ENCODE measurements around the gene CEACAM18. TPM values are rescaled to one million over a fixed set of nuclear protein-coding genes. Genes with fewer than 3 reads are reported as not detected.
"Not testable (repeated sequence)": the region's sequence is repeated elsewhere in the genome, so short reads cannot be mapped to it uniquely, and the experiment has no call there.

The CEACAM18 gene
- total RNA-seq, 3 donors from 2014 or later, result not detected

DNA sequence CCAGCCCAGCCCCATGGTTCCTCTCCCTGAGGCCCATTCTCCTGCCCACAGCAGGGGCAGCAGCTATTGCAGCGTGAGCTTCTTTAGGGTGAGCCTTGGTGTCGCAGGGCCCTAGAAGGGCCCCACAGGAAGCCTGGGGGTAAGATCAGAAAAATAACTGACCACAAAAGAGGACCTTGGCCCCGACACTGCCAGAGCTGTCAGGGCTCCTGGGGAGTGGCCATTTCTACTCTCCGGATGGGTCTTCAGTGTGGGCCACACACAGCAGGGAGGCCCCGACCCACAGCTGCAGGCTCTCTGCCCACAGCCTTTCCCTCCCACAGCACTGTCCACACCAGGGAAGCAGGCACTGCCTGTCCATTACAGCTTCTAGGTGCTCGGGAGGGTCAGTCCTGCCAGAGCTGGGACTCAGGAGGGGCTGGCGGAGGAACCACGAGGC lies 16.6 kb upstream of the CEACAM18 start:
- H3K4me1 ChIP-seq, result no peaks in the 10 kb centered on the region
- TF ChIP-seq POLR2A (IDR thresholded peaks at IDR 0.05), result no peak
- no peak for TF ChIP-seq CTCF (IDR thresholded peaks at IDR 0.05)
- TF ChIP-seq POLR2AphosphoS5 (IDR thresholded peaks at IDR 0.05), result no peak
- H3K27ac ChIP-seq, result no peak overlapping the region
- H3K4me3 ChIP-seq, result no peak overlapping the region
- no peaks in the 10 kb centered on the region for H3K36me3 ChIP-seq
- peaks cover 0 to 58% of the 10 kb centered on the region in 2 donors for H3K27me3 ChIP-seq
- DNase-seq (ENCODE audit: low spot score in 2 of 2), result no peak
- no peaks in the 10 kb centered on the region for H3K9me3 ChIP-seq
- intact Hi-C loops (cut with DNase I; ENCODE audit: low total_unique reads), result loop anchor here (2.0 kb wide), 1 partner anchor 63 kb away; no protein-coding TSS in a partner anchor

GRCh38 chr19:51462276-51462675 lies 16.1 kb upstream of the CEACAM18 start:
- TF ChIP-seq POLR2AphosphoS5 (IDR thresholded peaks at IDR 0.05), result no peak
- no peak for TF ChIP-seq CTCF (IDR thresholded peaks at IDR 0.05)
- H3K4me3 ChIP-seq, result no peak overlapping the region
- no peak for DNase-seq (ENCODE audit: low spot score in 2 of 2)

GRCh38 chr19:51462681-51463080 lies 15.7 kb upstream of the CEACAM18 start:
- Histone ChIP-seq H3K36me3 (no peaks in the 10 kb centered on the region), H3K27ac (no peak overlapping the region), H3K4me3 (no peak overlapping the region), H3K4me1 (no peaks in the 10 kb centered on the region), H3K27me3 (peaks cover 0 to 53% of the 10 kb centered on the region in 2 donors), H3K9me3 (no peaks in the 10 kb centered on the region)
- TF ChIP-seq CTCF (IDR thresholded peaks at IDR 0.05) (no peak), POLR2AphosphoS5 (IDR thresholded peaks at IDR 0.05) (no peak), POLR2A (IDR thresholded peaks at IDR 0.05) (no peak)
- intact Hi-C loops (cut with DNase I; ENCODE audit: low total_unique reads), result loop anchor here (2.0 kb wide), 1 partner anchor 64 kb away; no protein-coding TSS in a partner anchor
- no peak for DNase-seq (ENCODE audit: low spot score in 2 of 2)

More at GRCh38 chr19:51462276-51462675, 16.1 kb upstream of the CEACAM18 start:
- no peaks in the 10 kb centered on the region for H3K36me3 ChIP-seq
- H3K27ac ChIP-seq, result no peak overlapping the region
- intact Hi-C loops (cut with DNase I; ENCODE audit: low total_unique reads), result loop anchor here (2.0 kb wide), 1 partner anchor 63 kb away; no protein-coding TSS in a partner anchor
- no peaks in the 10 kb centered on the region for H3K4me1 ChIP-seq
- H3K9me3 ChIP-seq, result no peaks in the 10 kb centered on the region
- peaks cover 0 to 55% of the 10 kb centered on the region in 2 donors for H3K27me3 ChIP-seq

DNA sequence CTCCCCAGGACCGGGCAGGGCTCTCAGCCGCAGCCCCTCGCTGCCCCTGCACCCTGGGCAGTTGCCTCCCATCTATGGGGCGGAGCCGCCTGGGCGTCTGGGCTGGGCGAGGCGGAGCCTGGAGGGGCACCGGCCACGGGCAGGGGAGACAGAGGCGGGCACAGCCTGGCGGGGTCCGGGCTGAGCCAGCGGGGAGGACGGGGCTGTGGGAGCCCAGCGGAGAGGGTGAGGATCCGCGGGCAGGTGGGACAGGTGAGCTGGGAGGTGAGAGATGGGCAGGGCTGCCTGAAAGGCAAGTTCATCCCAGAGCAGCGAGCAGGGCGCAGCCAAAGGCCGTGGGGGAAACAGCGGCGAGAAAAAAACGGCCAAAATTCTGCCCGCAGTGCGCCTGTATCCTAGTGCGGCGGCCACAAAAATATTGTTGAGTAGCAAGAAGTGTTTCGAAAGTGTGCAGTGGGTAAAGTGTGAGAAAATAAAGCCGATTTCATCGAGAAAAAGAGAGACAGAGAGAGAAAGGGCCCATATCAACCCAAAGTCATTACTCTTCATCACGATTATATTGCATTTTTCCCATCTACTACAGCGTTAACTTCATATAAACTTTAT lies 14.3 kb upstream of the CEACAM18 start:
- H3K27ac ChIP-seq; H3K36me3 ChIP-seq; H3K4me3 ChIP-seq; H3K9me3 ChIP-seq; H3K4me1 ChIP-seq; DNase-seq (ENCODE audit: low spot score in 2 of 2): not testable (repeated sequence)
- intact Hi-C loops (cut with DNase I; ENCODE audit: low total_unique reads), result loop anchor here (2.0 kb wide), 1 partner anchor 65 kb away; no protein-coding TSS in a partner anchor
- peaks cover 0 to 54% of the 10 kb centered on the region in 2 donors for H3K27me3 ChIP-seq

DNA sequence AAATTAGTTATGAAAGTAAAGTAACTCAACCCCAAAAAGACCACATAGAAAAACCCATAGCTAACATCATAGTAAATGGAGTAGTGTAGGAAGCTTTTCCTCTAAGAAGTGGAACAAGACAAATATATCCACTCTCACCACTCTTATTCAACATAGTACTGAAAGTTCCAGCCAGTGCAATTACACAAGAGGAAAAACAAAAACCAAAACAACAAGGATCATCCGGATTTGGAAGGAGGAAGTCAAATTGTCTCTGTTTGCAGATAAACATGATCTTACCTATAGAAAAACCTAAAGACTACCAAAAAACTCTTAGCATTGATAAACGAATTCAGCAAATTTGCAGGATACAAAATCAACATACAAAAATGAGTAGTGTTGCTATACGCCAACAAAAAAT lies 11.6 kb upstream of the CEACAM18 start:
- no peak overlapping the region for H3K27ac ChIP-seq
- no peaks in the 10 kb centered on the region for H3K9me3 ChIP-seq
- peaks cover 0 to 46% of the 10 kb centered on the region in 2 donors for H3K27me3 ChIP-seq
- no peak overlapping the region for H3K4me3 ChIP-seq
- no peak for DNase-seq (ENCODE audit: low spot score in 2 of 2)
- TF ChIP-seq POLR2A (IDR thresholded peaks at IDR 0.05) (no peak), CTCF (IDR thresholded peaks at IDR 0.05) (no peak), POLR2AphosphoS5 (IDR thresholded peaks at IDR 0.05) (no peak)
- intact Hi-C loops (cut with DNase I; ENCODE audit: low total_unique reads), result no loop called here
- no peaks in the 10 kb centered on the region for H3K4me1 ChIP-seq
- no peaks in the 10 kb centered on the region for H3K36me3 ChIP-seq
